Prostate gland (tissue), 2 donors: ENCODE data around the gene PLA2R1.

Experiments
- CTCF ChIP-seq, 4 experiments: fragments of 200-600 bp in 2 of 4; fragments of 450-650 bp in 2 of 4; sonication (generic) in 2 of 4; IDR thresholded peaks; 1 replicate in 3 of 4; 2 replicates in 1 of 4; pipeline ENCODE4 v1.5.1; 2016 to 2019; ENCODE audit warnings: antibody characterized with exemption in 4 of 4, mild to moderate bottlenecking in 2 of 4, moderate library complexity in 2 of 4
- POLR2A ChIP-seq: fragments of 450-650 bp; IDR thresholded peaks from one replicate; pipeline ENCODE4 v1.6.1; 2016; ENCODE audit warnings: antibody characterized with exemption, mild to moderate bottlenecking
- POLR2AphosphoS5 ChIP-seq: sonication (generic); formaldehyde crosslinking; IDR thresholded peaks from one replicate; pipeline ENCODE4 v1.6.1; 2017; ENCODE audit warnings: antibody characterized with exemption

GRCh38 chr2:160092445-160092844, 30.0 kb upstream of the PLA2R1 start:
- TF ChIP-seq POLR2A (no peak), CTCF (IDR thresholded peaks at IDR 0.05) (no peak), POLR2AphosphoS5 (no peak)
